Measurements from ENCODE around the gene CA12. TPM values are rescaled to one million over a fixed set of nuclear protein-coding genes. Genes with fewer than 3 reads are reported as not detected.

CA12 gene
- total and polyA plus RNA-seq, 2 donors (not counting 3 experiments of a cell fraction or from before 2014, with no cell fraction given): 1.1 to 5.9 TPM

DNA sequence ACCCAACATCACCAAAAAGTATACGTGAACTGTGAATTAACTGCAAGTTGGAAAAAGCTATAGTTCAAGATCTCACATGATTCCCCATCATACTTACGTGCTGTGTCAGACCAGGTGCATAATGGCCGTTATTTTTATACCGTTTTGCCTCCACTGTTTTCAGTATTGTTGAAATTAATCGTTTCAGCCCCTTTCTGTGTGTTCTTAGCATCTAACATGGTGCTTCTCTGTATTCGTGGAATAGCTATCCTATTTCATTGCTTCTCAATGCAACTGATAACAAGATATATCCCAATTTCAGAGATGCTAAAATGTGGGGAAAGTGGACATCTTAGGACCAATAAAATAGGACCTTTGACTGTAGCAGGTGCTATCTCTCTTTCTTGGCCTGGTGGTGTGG is 13.7 kb downstream of the CA12 start:
- no peak overlapping the region for H3K4me3 ChIP-seq (replicated peaks in 1 of 3; ENCODE audit: insufficient read depth in 1 of 3, low read depth in 1 of 3, low read length in 3 of 3)
- ChIA-PET CTCF (interaction anchor here (1.2 kb wide), 1 partner anchor 10 kb away, joined by 5 read pairs; no protein-coding TSS in a partner anchor), POLR2A (no interaction called here)
- FAIRE-seq (no peak), DNase-seq (ENCODE audit: low read depth, low spot score) (no peak)
- no peak overlapping the region for H3K27ac ChIP-seq (ENCODE audit: insufficient read depth, low read depth, low read length)
- no TSS peak for BruUV-seq (replicated peaks)
- intact Hi-C loops (cut with micrococcal nuclease) (no loop called here), dilution Hi-C loops (cut with MboI; ENCODE audit: extremely low pct_ligation_motif_present, low sequenced_read_pairs) (no loop called here)
- H3K9me3 ChIP-seq (replicated peaks; ENCODE audit: control insufficient read depth, insufficient read depth, low read length): no peaks in the 10 kb centered on the region
- TF ChIP-seq POLR2A (IDR thresholded peaks at IDR 0.05; ENCODE audit: low read depth, low read length) (no peak), EZH2 (IDR thresholded peaks at IDR 0.05; ENCODE audit: borderline replicate concordance, low read depth, low read length, severe bottlenecking) (no peak), JUN (IDR thresholded peaks at IDR 0.05; ENCODE audit: borderline replicate concordance, insufficient read depth, insufficient read length, low read depth) (no peak), FOS (IDR thresholded peaks at IDR 0.05; ENCODE audit: borderline replicate concordance, insufficient read depth, low read length) (no peak), GATA2 (IDR thresholded peaks at IDR 0.05; ENCODE audit: insufficient read depth, insufficient read length, low read depth, low read length) (no peak), MYC (IDR thresholded peaks at IDR 0.05; ENCODE audit: low read depth, low read length) (no peak), POLR2AphosphoS5 (IDR thresholded peaks at IDR 0.05; ENCODE audit: insufficient read depth, low read depth, low read length) (no peak)
- TF ChIP-seq, protein P1, sequence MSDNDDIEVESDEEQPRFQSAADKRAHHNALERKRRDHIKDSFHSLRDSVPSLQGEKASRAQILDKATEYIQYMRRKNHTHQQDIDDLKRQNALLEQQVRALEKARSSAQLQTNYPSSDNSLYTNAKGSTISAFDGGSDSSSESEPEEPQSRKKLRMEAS (IDR thresholded peaks at IDR 0.05; ENCODE audit: insufficient read depth, insufficient read length): no peak
- TF ChIP-seq, protein P2, sequence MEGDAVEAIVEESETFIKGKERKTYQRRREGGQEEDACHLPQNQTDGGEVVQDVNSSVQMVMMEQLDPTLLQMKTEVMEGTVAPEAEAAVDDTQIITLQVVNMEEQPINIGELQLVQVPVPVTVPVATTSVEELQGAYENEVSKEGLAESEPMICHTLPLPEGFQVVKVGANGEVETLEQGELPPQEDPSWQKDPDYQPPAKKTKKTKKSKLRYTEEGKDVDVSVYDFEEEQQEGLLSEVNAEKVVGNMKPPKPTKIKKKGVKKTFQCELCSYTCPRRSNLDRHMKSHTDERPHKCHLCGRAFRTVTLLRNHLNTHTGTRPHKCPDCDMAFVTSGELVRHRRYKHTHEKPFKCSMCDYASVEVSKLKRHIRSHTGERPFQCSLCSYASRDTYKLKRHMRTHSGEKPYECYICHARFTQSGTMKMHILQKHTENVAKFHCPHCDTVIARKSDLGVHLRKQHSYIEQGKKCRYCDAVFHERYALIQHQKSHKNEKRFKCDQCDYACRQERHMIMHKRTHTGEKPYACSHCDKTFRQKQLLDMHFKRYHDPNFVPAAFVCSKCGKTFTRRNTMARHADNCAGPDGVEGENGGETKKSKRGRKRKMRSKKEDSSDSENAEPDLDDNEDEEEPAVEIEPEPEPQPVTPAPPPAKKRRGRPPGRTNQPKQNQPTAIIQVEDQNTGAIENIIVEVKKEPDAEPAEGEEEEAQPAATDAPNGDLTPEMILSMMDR (IDR thresholded peaks at IDR 0.05; ENCODE audit: extremely low read depth in 1 of 2, insufficient read depth in 1 of 2, low read depth in 1 of 2, low read length in 2 of 2): no peak
- no peak overlapping the region for H3K4me2 ChIP-seq (ENCODE audit: insufficient read depth, low read length)
- H3K27me3 ChIP-seq (ENCODE audit: control insufficient read depth in 2 of 2, insufficient read depth in 2 of 2, low read length in 2 of 2): no peaks in the 10 kb centered on the region
- no peaks in the 10 kb centered on the region for H4K20me1 ChIP-seq (replicated peaks; ENCODE audit: control insufficient read depth, extremely low read depth, insufficient read depth, low read length)
- no peaks in the 10 kb centered on the region for H3K36me3 ChIP-seq (ENCODE audit: control insufficient read depth in 2 of 2, extremely low read depth in 1 of 2, insufficient read depth in 2 of 2, low read length in 2 of 2)
- peaks cover 7% of the 10 kb centered on the region for H3K4me1 ChIP-seq (ENCODE audit: control insufficient read depth, extremely low read depth, insufficient read depth, low read length)
- H3K79me2 ChIP-seq (ENCODE audit: control insufficient read depth, insufficient read depth, low read length): no peaks in the 10 kb centered on the region
- no peak overlapping the region for H2AFZ ChIP-seq (ENCODE audit: low read depth, low read length)
- H3K9ac ChIP-seq (replicated peaks; ENCODE audit: extremely low read depth, insufficient read depth, low read length): no peak overlapping the region
- no peaks in the 10 kb centered on the region for H3K9me1 ChIP-seq (replicated peaks; ENCODE audit: control insufficient read depth, extremely low read depth, insufficient read depth, low read length)

Data from endothelial cell of umbilical vein (primary cell).